ENCODE results near the gene INO80B. TPM values are rescaled to one million over a fixed set of nuclear protein-coding genes. Genes with fewer than 3 reads are reported as not detected.
A peak's percentile ranks its signal among the peaks of the same experiment; 100 is the strongest.

Gene INO80B
- polyA plus RNA-seq, 2 of the 4 experiments (the other 2 are of a cell fraction): 19.9 to 74.6 TPM

- TF ChIP-seq TP53 (CRISPR knock-in tag; IDR thresholded peaks at IDR 0.05) (no peak), ZFP36 (IDR thresholded peaks at IDR 0.05; ENCODE audit: borderline replicate concordance, partially characterized antibody) (no peak), POLR2A (IDR thresholded peaks at IDR 0.05; ENCODE audit: low read length) (peak; percentile 86), BCL3 (IDR thresholded peaks at IDR 0.05) (peak; percentile 47; the same call in 1 of the 3 replicates), RARB (CRISPR knock-in tag; IDR thresholded peaks at IDR 0.05) (peak; percentile 55; the same call in 1 of the 2 replicates), HEYL (CRISPR knock-in tag; IDR thresholded peaks at IDR 0.05) (no peak), USF2 (IDR thresholded peaks at IDR 0.05) (no peak), JUN (IDR thresholded peaks at IDR 0.05) (peak; percentile 60 to 64; a peak in 2 of 5 replicates), CBX8 (IDR thresholded peaks at IDR 0.05) (no peak), MAZ (IDR thresholded peaks at IDR 0.05; ENCODE audit: borderline replicate concordance, low read depth, low read length) (no peak), KDM5A (IDR thresholded peaks at IDR 0.05) (no peak), GATA3 (IDR thresholded peaks at IDR 0.05; ENCODE audit: borderline replicate concordance) (no peak), NFE2L2 (conservative IDR thresholded peaks at IDR 0.05; ENCODE audit: low read length) (no peak), KDM1A (IDR thresholded peaks at IDR 0.05; ENCODE audit: low read depth) (no peak), POLR2AphosphoS2 (conservative IDR thresholded peaks at IDR 0.05; ENCODE audit: low read length) (no peak), SREBF2 (IDR thresholded peaks at IDR 0.05) (no peak), ELK1 (IDR thresholded peaks at IDR 0.05; ENCODE audit: low read depth, low read length) (no peak), ZNF302 (CRISPR knock-in tag; IDR thresholded peaks at IDR 0.05) (no peak), ESRRA (IDR thresholded peaks at IDR 0.05; ENCODE audit: borderline replicate concordance, low read length) (no peak), MAX (IDR thresholded peaks at IDR 0.05) (peak; percentile 97), ATOH8 (CRISPR knock-in tag; IDR thresholded peaks at IDR 0.05; ENCODE audit: low read depth) (0 out of 2 replicates have a peak, but pooled peaks have one; percentile 28), HOXA7 (CRISPR knock-in tag; IDR thresholded peaks at IDR 0.05) (no peak), HOXB5 (CRISPR knock-in tag; IDR thresholded peaks at IDR 0.05) (no peak), FOXS1 (CRISPR knock-in tag; IDR thresholded peaks at IDR 0.05) (no peak), FOSB (CRISPR knock-in tag; IDR thresholded peaks at IDR 0.05) (no peak), CBX2 (IDR thresholded peaks at IDR 0.05; ENCODE audit: borderline replicate concordance, low read depth) (no peak), E2F6 (IDR thresholded peaks at IDR 0.05; ENCODE audit: borderline replicate concordance, low read depth) (peak; percentile 93), ZSCAN20 (CRISPR knock-in tag; IDR thresholded peaks at IDR 0.05) (no peak), RFX5 (IDR thresholded peaks at IDR 0.05) (peak; percentile 47; the same call in 1 of the 2 replicates), CEBPB (IDR thresholded peaks at IDR 0.05) (no peak), ZC3H11A (IDR thresholded peaks at IDR 0.05) (no peak), RAD21 (conservative IDR thresholded peaks at IDR 0.05 in 1 of 2, IDR thresholded peaks at IDR 0.05 in 1 of 2) (no peak), FOSL2 (IDR thresholded peaks at IDR 0.05) (no peak), FOSL2 (CRISPR knock-in tag; IDR thresholded peaks at IDR 0.05) (no peak), CHD4 (IDR thresholded peaks at IDR 0.05; ENCODE audit: borderline replicate concordance) (no peak), EHMT2 (IDR thresholded peaks at IDR 0.05; ENCODE audit: low read depth) (no peak), HMGXB4 (CRISPR knock-in tag; IDR thresholded peaks at IDR 0.05; ENCODE audit: borderline replicate concordance) (no peak), CHD2 (IDR thresholded peaks at IDR 0.05; ENCODE audit: low read length, partially characterized antibody) (no peak), HDAC2 (IDR thresholded peaks at IDR 0.05) (no peak)
These were observed 33.5 kb upstream of the INO80B start, which contains the start of the genes C2orf81 and WDR54 (continued) for GRCh38 chr2:74421221-74421870.
